ENCODE measurements around the gene KDM8.

GRCh38 chr16:27228045-27228444 is 24.7 kb downstream of the KDM8 start:
- TF ChIP-seq FOXP2 (optimal IDR thresholded peaks at IDR 0.05; ENCODE audit: borderline replicate concordance, extremely low read depth, extremely low read length, insufficient read depth) = no peak
- no peak for TF ChIP-seq TAF1 (IDR thresholded peaks at IDR 0.05; ENCODE audit: borderline replicate concordance, insufficient read depth, low read length)
- no peak for TF ChIP-seq POLR2AphosphoS5 (IDR thresholded peaks at IDR 0.05; ENCODE audit: low read depth, low read length)
- TF ChIP-seq SIN3A (IDR thresholded peaks at IDR 0.05; ENCODE audit: borderline replicate concordance, insufficient read depth, low read length) = no peak
- no peak for TF ChIP-seq REST (IDR thresholded peaks at IDR 0.05; ENCODE audit: insufficient read depth in 1 of 2, low read depth in 2 of 2, low read length in 2 of 2)
